ENCODE results near the gene SPATA46.
A peak's percentile ranks its signal among the peaks of the same experiment; 100 is the strongest.

Gene SPATA46

DNA sequence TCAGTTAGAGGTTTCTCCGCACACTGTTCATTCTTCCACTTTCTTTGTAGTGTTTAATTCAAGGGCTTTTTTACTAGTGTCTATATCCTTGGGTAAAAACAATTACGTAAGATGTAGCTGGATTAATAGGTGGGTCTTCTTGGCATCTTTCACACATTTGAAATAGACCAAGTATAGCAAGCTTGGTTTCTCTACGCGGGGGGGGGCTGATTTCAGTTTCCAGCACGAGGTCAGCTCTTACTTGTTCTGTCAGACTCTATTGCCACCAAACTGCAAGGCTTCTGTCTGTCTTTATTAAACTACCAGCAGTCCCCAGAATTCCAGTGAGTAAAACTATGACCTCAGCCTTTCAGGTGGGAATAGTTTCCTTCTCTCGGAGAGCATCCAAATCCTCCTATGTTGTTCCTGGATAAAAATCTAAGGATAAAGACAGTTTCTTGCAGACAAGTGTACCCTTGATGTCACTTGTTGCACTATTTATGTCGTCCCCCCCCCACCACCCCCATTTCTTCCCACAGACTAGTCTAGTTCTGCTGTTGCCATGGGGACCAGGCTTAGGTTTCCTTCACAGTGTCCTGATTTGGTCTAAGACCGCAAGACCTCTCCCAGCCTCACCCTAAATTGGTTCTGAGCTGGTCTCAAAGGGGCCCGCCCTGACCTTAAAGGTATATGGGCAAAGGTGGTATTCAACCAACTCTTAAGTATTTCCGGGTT, 17.0 kb downstream of the SPATA46 start:
- no peaks in the 10 kb centered on the region for H3K4me1 ChIP-seq (ENCODE audit: control insufficient read depth, insufficient read depth, low read length)
- CTCF ChIA-PET: interaction anchor here (0.7 to 1.4 kb wide), 4 partner anchors 10 to 304 kb away, joined by 3 to 5 read pairs (median 3); no protein-coding TSS in a partner anchor

DNA sequence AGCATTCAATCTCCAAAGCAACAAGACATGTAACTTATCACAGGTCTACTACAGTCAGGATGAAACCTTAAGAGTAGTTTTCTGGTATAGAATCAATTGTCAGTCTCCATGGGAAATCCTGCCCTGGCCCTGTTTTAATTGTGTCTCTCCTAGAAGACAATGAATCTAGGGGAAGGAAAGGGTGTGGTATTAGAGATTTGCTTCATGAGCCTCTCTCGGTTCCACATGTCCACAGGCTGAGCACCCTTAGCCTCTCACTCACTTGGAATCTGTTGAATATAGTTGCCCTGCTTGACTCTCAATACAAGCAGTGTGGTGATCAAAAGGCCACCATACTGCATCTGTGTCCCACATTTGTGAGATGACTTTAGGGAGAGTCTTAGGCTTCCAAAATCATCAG, 17.7 kb downstream of the SPATA46 start:
- peaks cover 0 to 19% of the 10 kb centered on the region in 2 experiments; a peak in 1 of 3 replicates for H3K36me3 ChIP-seq (ENCODE audit: control insufficient read depth in 2 of 2, insufficient read depth in 1 of 2, low read length in 2 of 2)
- H3K9me3 ChIP-seq (ENCODE audit: control insufficient read depth, insufficient read depth, low read depth, low read length): no peaks in the 10 kb centered on the region
- no peak overlapping the region for H3K27ac ChIP-seq (ENCODE audit: extremely low read depth, low read depth, low read length)
- CTCF ChIA-PET: interaction anchor here (1.4 kb wide), 1 partner anchor 303 kb away, joined by 3 read pairs; no protein-coding TSS in a partner anchor
- no peaks in the 10 kb centered on the region for H3K4me1 ChIP-seq (ENCODE audit: control insufficient read depth, insufficient read depth, low read length)
- no peak overlapping the region for H3K4me3 ChIP-seq (ENCODE audit: low read depth, low read length)
- POLR2A ChIA-PET: no interaction called here
- TF ChIP-seq ZNF610 (tag by site-specific recombination; IDR thresholded peaks at IDR 0.05; ENCODE audit: borderline replicate concordance) (no peak), ZNF664 (tag by site-specific recombination; IDR thresholded peaks at IDR 0.05) (no peak), ZNF112 (tag by site-specific recombination; IDR thresholded peaks at IDR 0.05) (no peak), ZNF529 (tag by site-specific recombination; IDR thresholded peaks at IDR 0.05; ENCODE audit: insufficient replicate concordance) (no peak), BCL11A (tag by site-specific recombination; IDR thresholded peaks at IDR 0.05; ENCODE audit: low read depth) (no peak), HOXD13 (CRISPR knock-in tag; IDR thresholded peaks at IDR 0.05; ENCODE audit: borderline replicate concordance) (no peak)
- TF ChIP-seq, protein P1, sequence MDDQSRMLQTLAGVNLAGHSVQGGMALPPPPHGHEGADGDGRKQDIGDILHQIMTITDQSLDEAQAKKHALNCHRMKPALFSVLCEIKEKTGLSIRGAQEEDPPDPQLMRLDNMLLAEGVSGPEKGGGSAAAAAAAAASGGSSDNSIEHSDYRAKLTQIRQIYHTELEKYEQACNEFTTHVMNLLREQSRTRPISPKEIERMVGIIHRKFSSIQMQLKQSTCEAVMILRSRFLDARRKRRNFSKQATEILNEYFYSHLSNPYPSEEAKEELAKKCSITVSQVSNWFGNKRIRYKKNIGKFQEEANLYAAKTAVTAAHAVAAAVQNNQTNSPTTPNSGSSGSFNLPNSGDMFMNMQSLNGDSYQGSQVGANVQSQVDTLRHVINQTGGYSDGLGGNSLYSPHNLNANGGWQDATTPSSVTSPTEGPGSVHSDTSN (CRISPR knock-in tag; IDR thresholded peaks at IDR 0.05): no peak
- TF ChIP-seq, protein P2, sequence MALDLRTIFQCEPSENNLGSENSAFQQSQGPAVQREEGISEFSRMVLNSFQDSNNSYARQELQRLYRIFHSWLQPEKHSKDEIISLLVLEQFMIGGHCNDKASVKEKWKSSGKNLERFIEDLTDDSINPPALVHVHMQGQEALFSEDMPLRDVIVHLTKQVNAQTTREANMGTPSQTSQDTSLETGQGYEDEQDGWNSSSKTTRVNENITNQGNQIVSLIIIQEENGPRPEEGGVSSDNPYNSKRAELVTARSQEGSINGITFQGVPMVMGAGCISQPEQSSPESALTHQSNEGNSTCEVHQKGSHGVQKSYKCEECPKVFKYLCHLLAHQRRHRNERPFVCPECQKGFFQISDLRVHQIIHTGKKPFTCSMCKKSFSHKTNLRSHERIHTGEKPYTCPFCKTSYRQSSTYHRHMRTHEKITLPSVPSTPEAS (tag by site-specific recombination; IDR thresholded peaks at IDR 0.05): no peak

More for the DNA sequence above, 17.0 kb downstream of the SPATA46 start:
- Histone ChIP-seq H3K27ac (ENCODE audit: extremely low read depth, low read depth, low read length) (no peak overlapping the region), H3K4me3 (ENCODE audit: low read depth, low read length) (no peak overlapping the region), H3K9me3 (ENCODE audit: control insufficient read depth, insufficient read depth, low read depth, low read length) (no peaks in the 10 kb centered on the region), H3K36me3 (ENCODE audit: control insufficient read depth in 2 of 2, insufficient read depth in 1 of 2, low read length in 2 of 2) (peaks cover 0 to 19% of the 10 kb centered on the region in 2 experiments; a peak in 1 of 3 replicates)
- TF ChIP-seq SCRT2 (tag by site-specific recombination; IDR thresholded peaks at IDR 0.05) (0 out of 2 replicates have a peak, but pooled peaks have one; percentile 10), ZNF473 (tag by site-specific recombination; IDR thresholded peaks at IDR 0.05) (no peak)
- TF ChIP-seq, protein P3, sequence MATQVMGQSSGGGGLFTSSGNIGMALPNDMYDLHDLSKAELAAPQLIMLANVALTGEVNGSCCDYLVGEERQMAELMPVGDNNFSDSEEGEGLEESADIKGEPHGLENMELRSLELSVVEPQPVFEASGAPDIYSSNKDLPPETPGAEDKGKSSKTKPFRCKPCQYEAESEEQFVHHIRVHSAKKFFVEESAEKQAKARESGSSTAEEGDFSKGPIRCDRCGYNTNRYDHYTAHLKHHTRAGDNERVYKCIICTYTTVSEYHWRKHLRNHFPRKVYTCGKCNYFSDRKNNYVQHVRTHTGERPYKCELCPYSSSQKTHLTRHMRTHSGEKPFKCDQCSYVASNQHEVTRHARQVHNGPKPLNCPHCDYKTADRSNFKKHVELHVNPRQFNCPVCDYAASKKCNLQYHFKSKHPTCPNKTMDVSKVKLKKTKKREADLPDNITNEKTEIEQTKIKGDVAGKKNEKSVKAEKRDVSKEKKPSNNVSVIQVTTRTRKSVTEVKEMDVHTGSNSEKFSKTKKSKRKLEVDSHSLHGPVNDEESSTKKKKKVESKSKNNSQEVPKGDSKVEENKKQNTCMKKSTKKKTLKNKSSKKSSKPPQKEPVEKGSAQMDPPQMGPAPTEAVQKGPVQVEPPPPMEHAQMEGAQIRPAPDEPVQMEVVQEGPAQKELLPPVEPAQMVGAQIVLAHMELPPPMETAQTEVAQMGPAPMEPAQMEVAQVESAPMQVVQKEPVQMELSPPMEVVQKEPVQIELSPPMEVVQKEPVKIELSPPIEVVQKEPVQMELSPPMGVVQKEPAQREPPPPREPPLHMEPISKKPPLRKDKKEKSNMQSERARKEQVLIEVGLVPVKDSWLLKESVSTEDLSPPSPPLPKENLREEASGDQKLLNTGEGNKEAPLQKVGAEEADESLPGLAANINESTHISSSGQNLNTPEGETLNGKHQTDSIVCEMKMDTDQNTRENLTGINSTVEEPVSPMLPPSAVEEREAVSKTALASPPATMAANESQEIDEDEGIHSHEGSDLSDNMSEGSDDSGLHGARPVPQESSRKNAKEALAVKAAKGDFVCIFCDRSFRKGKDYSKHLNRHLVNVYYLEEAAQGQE (tag by site-specific recombination; IDR thresholded peaks at IDR 0.05): no peak
- POLR2A ChIA-PET: no interaction called here

DNA sequence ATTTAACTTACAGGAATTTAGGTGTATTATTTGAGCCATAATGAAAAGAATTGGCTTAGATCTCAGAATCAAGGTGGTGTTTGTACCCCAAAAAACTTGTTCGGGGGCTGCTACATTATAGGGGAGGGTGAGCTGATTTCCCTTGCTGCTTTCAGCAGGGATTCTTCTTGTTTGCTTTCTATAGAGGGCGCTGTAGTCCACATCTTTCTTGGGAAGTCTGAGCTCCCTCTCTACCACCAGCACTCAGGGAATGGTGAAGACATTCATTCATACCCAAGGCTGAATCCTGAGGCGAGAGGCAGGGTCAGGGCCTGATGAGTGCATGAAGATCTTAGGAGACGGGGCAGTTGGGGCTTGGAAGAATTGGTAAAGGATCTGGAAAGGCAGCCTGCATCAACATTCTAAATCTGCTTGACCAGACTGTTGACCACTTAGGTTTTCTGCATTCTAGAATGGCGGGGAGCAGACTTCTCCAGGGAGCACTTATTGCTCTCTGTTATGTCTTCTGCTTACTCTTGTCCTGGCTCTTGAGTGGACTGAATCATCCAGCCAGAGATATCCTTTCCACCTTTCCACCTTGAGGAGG, 18.9 kb downstream of the SPATA46 start:
- H3K36me3 ChIP-seq (ENCODE audit: control insufficient read depth in 2 of 2, insufficient read depth in 1 of 2, low read length in 2 of 2): peaks cover 0 to 19% of the 10 kb centered on the region in 2 experiments; a peak in 1 of 3 replicates
- no peak overlapping the region for H3K4me3 ChIP-seq (ENCODE audit: low read depth, low read length)
- no peaks in the 10 kb centered on the region for H3K4me1 ChIP-seq (ENCODE audit: control insufficient read depth, insufficient read depth, low read length)
- ChIA-PET POLR2A (no interaction called here), CTCF (interaction anchor here (0.5 to 2.8 kb wide), 22 partner anchors 8 to 309 kb away, joined by 3 to 17 read pairs (median 4); partner anchors contain the start of gene SPATA46)
- no peaks in the 10 kb centered on the region for H3K9me3 ChIP-seq (ENCODE audit: control insufficient read depth, insufficient read depth, low read depth, low read length)
- H3K27ac ChIP-seq (ENCODE audit: extremely low read depth, low read depth, low read length): no peak overlapping the region
- TF ChIP-seq ZNF654 (tag by site-specific recombination; IDR thresholded peaks at IDR 0.05; ENCODE audit: low read depth) (0 out of 2 replicates have a peak, but pooled peaks have one; percentile 10), ZNF157 (tag by site-specific recombination; IDR thresholded peaks at IDR 0.05) (no peak)
- TF ChIP-seq, protein P4, sequence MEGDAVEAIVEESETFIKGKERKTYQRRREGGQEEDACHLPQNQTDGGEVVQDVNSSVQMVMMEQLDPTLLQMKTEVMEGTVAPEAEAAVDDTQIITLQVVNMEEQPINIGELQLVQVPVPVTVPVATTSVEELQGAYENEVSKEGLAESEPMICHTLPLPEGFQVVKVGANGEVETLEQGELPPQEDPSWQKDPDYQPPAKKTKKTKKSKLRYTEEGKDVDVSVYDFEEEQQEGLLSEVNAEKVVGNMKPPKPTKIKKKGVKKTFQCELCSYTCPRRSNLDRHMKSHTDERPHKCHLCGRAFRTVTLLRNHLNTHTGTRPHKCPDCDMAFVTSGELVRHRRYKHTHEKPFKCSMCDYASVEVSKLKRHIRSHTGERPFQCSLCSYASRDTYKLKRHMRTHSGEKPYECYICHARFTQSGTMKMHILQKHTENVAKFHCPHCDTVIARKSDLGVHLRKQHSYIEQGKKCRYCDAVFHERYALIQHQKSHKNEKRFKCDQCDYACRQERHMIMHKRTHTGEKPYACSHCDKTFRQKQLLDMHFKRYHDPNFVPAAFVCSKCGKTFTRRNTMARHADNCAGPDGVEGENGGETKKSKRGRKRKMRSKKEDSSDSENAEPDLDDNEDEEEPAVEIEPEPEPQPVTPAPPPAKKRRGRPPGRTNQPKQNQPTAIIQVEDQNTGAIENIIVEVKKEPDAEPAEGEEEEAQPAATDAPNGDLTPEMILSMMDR (tag by site-specific recombination; IDR thresholded peaks at IDR 0.05): peak; percentile 16; the same call in 1 of the 2 replicates

Measured in HEK293 (cell line).